ENCODE measurements around the gene DNASE1.

Gene DNASE1

DNA sequence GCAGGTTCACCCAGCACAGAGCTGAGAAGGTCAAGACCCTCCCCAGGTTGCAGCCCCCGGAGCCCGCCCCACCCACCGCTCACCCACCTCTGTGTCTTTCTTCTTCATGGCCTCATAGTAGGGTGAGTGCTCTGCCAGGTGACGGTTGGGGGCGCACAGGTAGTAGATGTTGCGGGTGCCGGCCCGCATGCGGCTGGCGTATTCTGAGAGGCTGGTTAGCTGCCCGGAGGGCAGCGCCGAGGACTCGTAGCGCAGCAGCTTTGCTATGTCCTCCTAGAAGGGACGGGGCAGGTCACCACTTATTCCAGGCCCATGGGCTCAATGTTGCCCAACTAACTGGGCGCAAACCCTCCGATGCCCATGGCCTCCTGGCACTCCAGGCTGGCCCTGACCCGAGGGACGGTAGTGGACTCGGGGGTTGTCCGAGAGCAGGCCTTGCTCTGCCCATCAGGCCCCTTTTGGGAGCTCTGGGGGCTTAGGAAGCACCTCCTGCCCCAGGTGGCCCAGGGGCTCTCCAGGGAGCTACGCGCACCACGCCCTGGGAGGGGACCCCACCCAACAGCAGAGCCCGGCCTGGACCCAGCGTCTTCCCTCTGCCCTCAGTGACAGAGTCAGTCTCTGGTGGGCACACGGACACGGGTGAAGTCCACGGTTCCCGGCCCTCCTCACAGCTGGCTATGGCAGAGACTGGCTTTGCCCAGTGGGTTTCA lies 9.9 kb downstream of the DNASE1 start:
- no peak for DNase-seq (ENCODE audit: low read depth)

GRCh38 chr16:3665508-3665907 lies 11.0 kb downstream of the DNASE1 start:
- DNase-seq (ENCODE audit: low read depth) = peak; percentile 10

GRCh38 chr16:3668626-3669025 lies 14.1 kb downstream of the DNASE1 start:
- DNase-seq (ENCODE audit: low read depth) = no peak

- no peak for DNase-seq (ENCODE audit: low read depth)
Measured at GRCh38 chr16:3669082-3669481, 14.6 kb downstream of the DNASE1 start.

- DNase-seq (ENCODE audit: low read depth) = no peak
Measured at GRCh38 chr16:3670711-3671110, 16.2 kb downstream of the DNASE1 start.

DNA sequence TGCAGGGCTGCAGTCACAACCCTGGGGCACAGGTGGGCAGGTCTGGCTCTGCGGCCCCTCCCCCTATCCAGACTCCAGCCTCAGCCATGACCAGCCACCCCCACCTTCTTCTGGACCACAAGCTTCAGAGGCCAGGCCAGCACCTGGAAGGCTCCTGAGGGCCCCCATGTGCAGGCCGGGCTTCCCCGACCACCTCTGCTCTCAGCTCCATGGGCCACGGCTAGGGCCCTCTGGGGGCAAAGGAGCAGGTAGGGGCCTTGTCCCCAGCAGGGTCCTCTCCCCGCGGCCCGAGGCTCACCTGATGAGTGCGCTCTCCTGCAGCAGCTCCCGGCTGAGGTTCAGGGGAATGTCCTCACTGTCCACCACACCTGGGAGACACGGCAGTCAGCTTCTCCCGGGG lies 16.9 kb downstream of the DNASE1 start:
- DNase-seq (ENCODE audit: low read depth) = no peak

- DNase-seq (ENCODE audit: low read depth) = no peak
Measured at GRCh38 chr16:3672571-3673041, 18.1 kb downstream of the DNASE1 start.

- no peak for DNase-seq (ENCODE audit: low read depth)
Measured at GRCh38 chr16:3673201-3673600, 18.7 kb downstream of the DNASE1 start.

- DNase-seq (ENCODE audit: low read depth) = no peak
Measured at GRCh38 chr16:3673676-3674377, 19.3 kb downstream of the DNASE1 start.

DNA sequence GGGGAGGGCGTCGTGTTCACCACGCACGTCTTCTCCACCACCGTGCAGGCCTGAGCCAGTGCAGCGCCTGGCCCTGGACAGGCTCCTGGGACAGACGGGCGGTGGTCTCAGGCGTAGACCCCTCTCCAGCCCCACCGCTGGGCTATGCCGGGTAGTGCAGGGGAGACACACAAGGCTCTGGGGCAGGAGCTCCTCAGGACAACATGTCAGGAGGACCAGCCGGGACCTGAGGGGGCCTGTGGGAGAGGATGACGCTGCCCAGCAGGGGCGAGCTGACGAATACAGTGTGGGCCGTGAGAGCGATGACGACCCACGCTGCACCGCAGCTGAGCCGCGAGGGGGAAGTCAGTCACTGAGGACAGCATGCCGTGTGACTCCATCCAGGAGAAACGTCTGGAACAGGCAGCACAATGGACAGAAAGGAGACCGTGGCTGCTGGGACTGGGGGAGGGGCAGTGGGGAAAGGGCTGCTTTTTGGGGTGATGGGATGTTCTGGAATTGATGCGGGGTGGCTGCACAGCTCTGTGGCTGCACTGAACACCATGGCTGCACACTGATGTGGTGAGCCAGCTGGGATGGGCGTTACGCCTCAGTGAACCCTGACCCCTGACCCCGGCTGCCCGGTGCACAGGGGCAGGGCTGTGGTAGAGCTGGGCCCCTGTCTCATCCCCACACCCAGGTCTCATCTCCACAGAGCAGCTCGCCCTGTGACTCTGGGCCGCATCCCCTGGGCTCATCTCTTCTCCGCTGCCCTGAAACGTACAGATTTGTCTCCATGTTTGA lies 20.2 kb downstream of the DNASE1 start:
- no peak for DNase-seq (ENCODE audit: low read depth)

- no peak for DNase-seq (ENCODE audit: low read depth)
Measured at GRCh38 chr16:3675601-3676130, 21.2 kb downstream of the DNASE1 start.

DNA sequence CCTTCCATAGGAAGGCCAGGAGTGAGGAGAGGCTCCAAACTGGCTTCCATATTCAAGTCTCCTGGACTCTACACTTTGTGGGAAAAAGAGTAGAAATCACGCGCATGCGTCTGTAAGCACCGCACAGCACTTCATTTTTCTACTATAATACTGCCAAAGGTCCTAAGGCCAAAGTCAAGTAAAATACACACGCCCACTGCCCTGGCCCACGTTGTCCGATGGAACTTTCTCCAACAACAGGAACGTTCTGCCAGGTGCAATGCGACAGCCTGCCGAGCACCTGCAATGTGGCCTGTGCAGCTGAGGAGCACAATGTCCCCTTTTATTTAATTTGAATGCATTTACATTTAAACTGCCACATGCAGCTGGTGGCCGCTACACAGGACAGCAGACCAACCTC lies 23.5 kb downstream of the DNASE1 start:
- no peak for DNase-seq (ENCODE audit: low read depth)

DNA sequence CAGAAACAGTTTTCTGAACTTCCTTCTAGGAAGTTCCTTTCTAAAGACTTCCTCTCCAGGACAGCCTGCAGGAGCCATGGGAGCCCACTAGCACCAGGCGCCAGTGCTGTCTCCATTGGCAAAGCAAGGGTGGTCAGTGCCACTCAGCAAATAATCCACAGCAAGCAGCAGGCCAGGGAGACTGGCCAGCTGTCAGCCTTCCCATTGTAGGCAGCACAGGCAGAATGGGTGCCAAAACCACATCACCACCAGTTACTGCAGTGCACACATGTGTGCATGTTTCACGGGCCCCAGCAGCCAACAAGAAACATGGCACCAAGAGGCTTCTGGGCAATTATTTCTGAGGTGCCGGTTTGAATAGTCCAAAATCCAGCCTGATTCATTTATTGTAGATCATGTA lies 26.7 kb downstream of the DNASE1 start:
- DNase-seq (ENCODE audit: low read depth) = no peak

DNA sequence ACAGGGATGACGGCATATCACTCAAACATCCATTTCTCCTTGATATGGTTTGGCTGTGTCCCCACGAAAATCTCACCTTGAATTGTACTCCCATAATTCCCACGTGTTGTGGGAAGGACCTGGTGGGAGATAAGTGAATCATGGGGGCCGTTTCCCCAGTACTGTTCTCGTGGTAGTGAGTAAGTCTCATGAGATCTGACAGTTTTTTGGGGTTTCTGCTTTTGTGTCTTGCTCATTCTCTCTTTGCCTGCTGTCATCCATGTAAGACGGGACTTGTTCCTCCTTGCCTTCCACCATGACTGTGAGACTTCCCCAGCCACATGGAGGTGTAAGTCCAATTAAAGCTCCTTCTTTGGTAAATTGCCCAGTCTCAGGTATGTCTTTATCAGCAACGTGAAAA lies 32.5 kb downstream of the DNASE1 start:
- DNase-seq (ENCODE audit: low read depth) = no peak

DNA sequence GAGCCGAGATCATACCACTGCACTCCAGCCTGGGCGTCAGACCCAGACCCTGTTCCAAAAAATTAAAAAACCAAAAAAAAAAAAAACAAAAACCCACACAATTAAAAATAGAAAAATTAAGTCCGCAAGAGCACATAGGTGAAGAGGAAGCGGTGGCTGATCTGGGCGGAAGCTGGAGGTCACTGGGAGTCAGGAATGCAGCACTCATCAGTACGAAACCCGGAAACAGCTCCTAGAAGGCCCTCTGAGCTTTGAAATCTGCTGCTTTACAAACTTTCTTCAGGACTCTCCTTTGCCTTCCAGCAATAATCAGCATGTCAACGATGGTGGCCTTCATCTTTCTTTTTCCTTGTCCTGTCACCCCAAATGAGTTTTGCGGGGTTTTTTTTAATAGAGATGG lies 33.3 kb downstream of the DNASE1 start:
- DNase-seq (ENCODE audit: low read depth) = no peak

- no peak for DNase-seq (ENCODE audit: low read depth)
Measured at GRCh38 chr16:3689731-3690130, 35.2 kb downstream of the DNASE1 start.

DNA sequence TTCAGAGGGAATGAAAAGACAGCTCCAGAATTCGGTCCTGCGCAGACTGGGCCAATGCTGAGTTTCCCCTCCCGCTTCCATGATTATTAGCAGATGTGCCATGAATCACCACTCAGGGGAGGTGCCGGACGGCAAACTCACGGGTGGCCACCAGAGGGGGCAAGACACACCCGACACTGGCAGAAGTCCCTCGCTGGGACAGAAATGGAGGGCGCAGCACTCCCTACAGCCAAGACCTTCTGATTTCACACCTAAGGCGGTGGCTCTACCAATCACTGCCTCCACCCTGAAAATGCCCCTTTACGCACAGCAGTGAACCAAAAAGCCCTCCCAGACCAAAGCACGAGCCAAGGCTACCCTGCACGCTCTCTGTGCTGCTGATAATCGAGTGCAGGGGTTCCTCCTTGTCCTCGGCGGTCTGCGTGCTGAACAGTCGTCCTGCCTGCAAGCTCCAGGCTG lies 36.0 kb downstream of the DNASE1 start:
- DNase-seq (ENCODE audit: low read depth) = peak; percentile 72

- DNase-seq (ENCODE audit: low read depth) = no peak
Measured at GRCh38 chr16:3690980-3691720, 36.7 kb downstream of the DNASE1 start.

DNA sequence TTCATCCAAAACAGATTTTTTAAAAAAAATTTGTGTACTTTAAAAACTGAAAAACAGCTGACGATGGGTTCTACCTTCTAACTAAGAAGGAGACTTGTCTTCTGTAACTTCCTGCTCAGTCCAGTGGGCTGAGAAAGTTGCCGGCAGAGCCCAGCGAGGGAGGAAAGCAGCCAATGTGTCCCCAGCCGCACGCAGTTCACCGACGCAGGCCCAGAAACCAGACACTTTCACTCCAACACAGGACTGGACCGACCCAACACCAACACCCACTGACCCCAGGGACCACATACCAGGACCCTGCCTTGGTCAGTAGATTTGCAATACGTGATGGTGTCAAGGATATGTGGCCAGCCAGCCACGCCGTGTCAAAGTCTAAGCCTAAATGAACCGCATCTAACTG lies 37.3 kb downstream of the DNASE1 start:
- no peak for DNase-seq (ENCODE audit: low read depth)

DNA sequence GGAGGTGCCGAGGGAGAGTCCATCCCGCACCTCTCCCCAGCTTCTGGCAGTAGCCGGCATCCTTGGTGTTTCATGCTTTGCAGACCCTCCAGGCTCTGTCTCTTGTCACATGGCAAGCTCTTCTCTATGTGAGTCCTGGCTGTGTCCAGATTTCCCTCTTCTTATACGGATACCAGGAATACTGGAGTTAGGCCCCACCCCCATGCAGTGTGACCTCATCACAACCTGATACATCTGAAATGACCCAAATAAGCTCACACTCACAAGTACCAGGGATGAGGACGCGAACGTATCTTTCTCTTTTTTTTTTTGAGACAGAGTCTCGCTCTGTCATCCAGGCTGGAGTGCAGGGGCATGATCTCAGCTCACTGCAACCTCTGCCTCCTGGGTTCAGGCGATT lies 39.6 kb downstream of the DNASE1 start:
- DNase-seq (ENCODE audit: low read depth) = no peak

GRCh38 chr16:3695610-3696369 lies 41.3 kb downstream of the DNASE1 start:
- DNase-seq (ENCODE audit: low read depth) = no peak
